Measurements from ENCODE around the gene IFIT1B.

IFIT1B gene

GRCh38 chr10:89355394-89355931, 22.4 kb upstream of the IFIT1B start:
- no peaks in the 10 kb centered on the region for H3K36me3 ChIP-seq (replicated peaks)
- no peaks in the 10 kb centered on the region for H3K9me3 ChIP-seq
- H3K27me3 ChIP-seq (ENCODE audit: low read depth), result no peaks in the 10 kb centered on the region
- no peak overlapping the region for H3K4me3 ChIP-seq
- no peak for DNase-seq (ENCODE audit: low spot score in 2 of 2)
- in situ Hi-C loops (cut with MboI; ENCODE audit: low sequenced_read_pairs), result loop anchor here (25.0 kb wide), 1 partner anchor 1693 kb away; the partner anchor contains the start of gene PAPSS2
- peaks cover 28% of the 10 kb centered on the region for H3K4me1 ChIP-seq

DNA sequence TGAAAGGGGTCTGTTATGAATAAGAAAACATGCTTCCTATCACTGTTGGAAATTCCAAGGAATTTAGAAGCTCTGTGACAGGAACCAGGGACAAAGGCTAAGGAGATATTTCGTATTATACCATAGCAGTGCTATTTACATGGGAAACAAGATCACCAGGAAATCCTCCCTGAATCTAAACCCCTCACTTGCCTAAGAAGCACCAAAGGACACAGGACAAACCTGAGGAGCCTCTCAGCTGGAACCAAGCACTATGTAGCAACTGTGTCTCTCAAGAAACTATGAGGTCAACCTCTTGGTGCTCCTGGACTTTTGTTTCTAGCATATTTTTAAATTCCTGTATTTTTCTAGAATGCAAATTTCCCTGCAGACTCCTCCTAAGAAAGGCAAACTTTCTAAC, 20.8 kb upstream of the IFIT1B start:
- Histone ChIP-seq H3K4me1 (peaks cover 14% of the 10 kb centered on the region), H3K36me3 (replicated peaks) (no peaks in the 10 kb centered on the region), H3K9me3 (no peaks in the 10 kb centered on the region; the same call in 1 of the 2 replicates), H3K4me3 (no peak overlapping the region), H3K27me3 (ENCODE audit: low read depth) (no peaks in the 10 kb centered on the region)
- in situ Hi-C loops (cut with MboI; ENCODE audit: low sequenced_read_pairs), result loop anchor here (25.0 kb wide), 1 partner anchor 1695 kb away; the partner anchor contains the start of gene PAPSS2
- no peak for DNase-seq (ENCODE audit: low spot score in 2 of 2)

- H3K9me3 ChIP-seq, result no peaks in the 10 kb centered on the region; the same call in 1 of the 2 replicates
- DNase-seq (ENCODE audit: low spot score in 2 of 2), result no peak
- in situ Hi-C loops (cut with MboI; ENCODE audit: low sequenced_read_pairs), result loop anchor here (25.0 kb wide), 1 partner anchor 1696 kb away; the partner anchor contains the start of gene PAPSS2
- no peaks in the 10 kb centered on the region for H3K36me3 ChIP-seq (replicated peaks)
- no peak overlapping the region for H3K4me3 ChIP-seq
- H3K27me3 ChIP-seq (ENCODE audit: low read depth), result no peaks in the 10 kb centered on the region
- peaks cover 11% of the 10 kb centered on the region for H3K4me1 ChIP-seq
Measured at GRCh38 chr10:89357975-89358374, 19.9 kb upstream of the IFIT1B start.

GRCh38 chr10:89360157-89360556, 17.7 kb upstream of the IFIT1B start:
- in situ Hi-C loops (cut with MboI; ENCODE audit: low sequenced_read_pairs), result loop anchor here (25.0 kb wide), 1 partner anchor 1698 kb away; the partner anchor contains the start of gene PAPSS2
- Histone ChIP-seq H3K27me3 (ENCODE audit: low read depth) (no peaks in the 10 kb centered on the region), H3K4me1 (peaks cover 16% of the 10 kb centered on the region), H3K36me3 (replicated peaks) (no peaks in the 10 kb centered on the region), H3K9me3 (no peaks in the 10 kb centered on the region; the same call in 1 of the 2 replicates), H3K4me3 (no peak overlapping the region)
- no peak for DNase-seq (ENCODE audit: low spot score in 2 of 2)

DNA sequence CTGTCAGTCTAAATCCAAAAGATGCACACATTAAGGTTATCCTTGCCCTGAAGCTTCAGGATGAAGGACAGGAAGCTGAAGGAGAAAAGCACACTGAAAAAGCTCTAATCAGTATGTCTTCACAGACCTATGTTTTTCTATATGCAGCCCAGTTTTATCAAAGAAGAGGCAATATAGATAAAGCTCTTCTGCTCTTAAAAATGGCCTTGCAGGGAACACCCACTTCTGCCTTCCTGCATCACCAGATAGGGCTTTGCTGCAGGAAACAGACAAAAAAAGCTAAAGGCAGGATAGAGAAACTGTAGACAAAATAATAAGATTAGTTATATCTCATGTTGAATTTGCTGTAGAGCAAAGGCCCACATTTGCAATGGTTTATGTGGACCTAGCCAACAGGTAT, 14.9 kb upstream of the IFIT1B start:
- Histone ChIP-seq H3K36me3 (replicated peaks) (no peaks in the 10 kb centered on the region), H3K27me3 (ENCODE audit: low read depth) (no peaks in the 10 kb centered on the region), H3K4me3 (no peak overlapping the region), H3K9me3 (no peaks in the 10 kb centered on the region; the same call in 1 of the 2 replicates), H3K4me1 (peaks cover 13% of the 10 kb centered on the region)
- DNase-seq (ENCODE audit: low spot score in 2 of 2), result no peak
- in situ Hi-C loops (cut with MboI; ENCODE audit: low sequenced_read_pairs), result loop anchor here (25.0 kb wide), 1 partner anchor 1701 kb away; the partner anchor contains the start of gene PAPSS2

- DNase-seq (ENCODE audit: low spot score in 2 of 2), result no peak
- in situ Hi-C loops (cut with MboI; ENCODE audit: low sequenced_read_pairs), result loop anchor here (25.0 kb wide), 1 partner anchor 1702 kb away; the partner anchor contains the start of gene PAPSS2
- H3K4me3 ChIP-seq, result no peak overlapping the region
- H3K36me3 ChIP-seq (replicated peaks), result no peaks in the 10 kb centered on the region
- H3K27me3 ChIP-seq (ENCODE audit: low read depth), result no peaks in the 10 kb centered on the region
- H3K9me3 ChIP-seq, result no peaks in the 10 kb centered on the region; the same call in 1 of the 2 replicates
- H3K4me1 ChIP-seq, result peaks cover 13% of the 10 kb centered on the region
Measured at GRCh38 chr10:89363729-89364442, 14.0 kb upstream of the IFIT1B start.

DNA sequence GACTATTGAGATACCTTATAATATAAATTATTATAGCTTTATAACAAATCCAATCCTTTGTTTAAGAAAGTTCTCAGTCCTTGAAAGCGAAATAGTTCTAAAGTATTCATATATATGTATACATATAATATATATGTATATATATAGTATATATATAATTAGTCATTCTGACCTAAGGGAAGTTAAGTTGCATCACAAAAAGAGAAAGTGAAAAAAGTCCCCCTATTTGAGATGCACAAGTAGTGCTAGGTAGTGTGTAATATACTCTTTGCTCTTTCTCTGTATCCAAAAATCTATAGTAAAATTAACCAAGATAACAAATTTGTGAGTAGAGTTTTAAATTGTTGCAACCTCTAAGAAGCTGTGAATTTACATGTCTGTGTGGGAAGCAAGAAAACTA, 13.3 kb upstream of the IFIT1B start:
- in situ Hi-C loops (cut with MboI; ENCODE audit: low sequenced_read_pairs), result loop anchor here (25.0 kb wide), 1 partner anchor 1702 kb away; the partner anchor contains the start of gene PAPSS2
- peaks cover 13% of the 10 kb centered on the region for H3K4me1 ChIP-seq

GRCh38 chr10:89367529-89367928, 10.3 kb upstream of the IFIT1B start:
- Histone ChIP-seq H3K4me1 (peaks cover 13% of the 10 kb centered on the region), H3K9me3 (no peaks in the 10 kb centered on the region), H3K4me3 (no peak overlapping the region), H3K27me3 (ENCODE audit: low read depth) (no peaks in the 10 kb centered on the region), H3K36me3 (replicated peaks) (no peaks in the 10 kb centered on the region)
- in situ Hi-C loops (cut with MboI; ENCODE audit: low sequenced_read_pairs), result loop anchor here (25.0 kb wide), 1 partner anchor 1705 kb away; the partner anchor contains the start of gene PAPSS2
- peak in 1 of 2 experiments; percentile 32 for DNase-seq (ENCODE audit: low spot score in 2 of 2)

More for the DNA sequence above, 13.3 kb upstream of the IFIT1B start:
- Histone ChIP-seq H3K36me3 (replicated peaks) (no peaks in the 10 kb centered on the region), H3K27me3 (ENCODE audit: low read depth) (no peaks in the 10 kb centered on the region), H3K4me3 (no peak overlapping the region), H3K9me3 (no peaks in the 10 kb centered on the region; the same call in 1 of the 2 replicates)
- DNase-seq (ENCODE audit: low spot score in 2 of 2), result no peak

GRCh38 chr10:89368129-89368528, 9.7 kb upstream of the IFIT1B start:
- no peak overlapping the region for H3K4me3 ChIP-seq

GRCh38 chr10:89369156-89370105, 8.4 kb upstream of the IFIT1B start:
- Histone ChIP-seq H3K4me3 (no peak overlapping the region), H3K36me3 (replicated peaks) (no peaks in the 10 kb centered on the region), H3K27me3 (ENCODE audit: low read depth) (no peaks in the 10 kb centered on the region), H3K4me1 (peaks cover 21% of the 10 kb centered on the region), H3K9me3 (no peaks in the 10 kb centered on the region)
- peak; percentile 32 to 41 for DNase-seq (ENCODE audit: low spot score in 2 of 2)
- in situ Hi-C loops (cut with MboI; ENCODE audit: low sequenced_read_pairs), result loop anchor here (25.0 kb wide), 1 partner anchor 1707 kb away; the partner anchor contains the start of gene PAPSS2

More at GRCh38 chr10:89368129-89368528, 9.7 kb upstream of the IFIT1B start:
- no peaks in the 10 kb centered on the region for H3K36me3 ChIP-seq (replicated peaks)
- no peak for DNase-seq (ENCODE audit: low spot score in 2 of 2)
- no peaks in the 10 kb centered on the region for H3K9me3 ChIP-seq
- in situ Hi-C loops (cut with MboI; ENCODE audit: low sequenced_read_pairs), result loop anchor here (25.0 kb wide), 1 partner anchor 1706 kb away; the partner anchor contains the start of gene PAPSS2
- H3K4me1 ChIP-seq, result peaks cover 13% of the 10 kb centered on the region
- no peaks in the 10 kb centered on the region for H3K27me3 ChIP-seq (ENCODE audit: low read depth)

- H3K27me3 ChIP-seq (ENCODE audit: low read depth), result no peaks in the 10 kb centered on the region
- H3K4me3 ChIP-seq, result no peak overlapping the region
- DNase-seq (ENCODE audit: low spot score in 2 of 2), result no peak
- H3K9me3 ChIP-seq, result no peaks in the 10 kb centered on the region
- H3K36me3 ChIP-seq (replicated peaks), result no peaks in the 10 kb centered on the region
- H3K4me1 ChIP-seq, result peaks cover 17% of the 10 kb centered on the region
- in situ Hi-C loops (cut with MboI; ENCODE audit: low sequenced_read_pairs), result loop anchor here (25.0 kb wide), 1 partner anchor 1709 kb away; the partner anchor contains the start of gene PAPSS2
Measured at GRCh38 chr10:89371079-89371478, 6.8 kb upstream of the IFIT1B start.

GRCh38 chr10:89371987-89372386, 5.9 kb upstream of the IFIT1B start:
- H3K36me3 ChIP-seq (replicated peaks), result no peaks in the 10 kb centered on the region
- in situ Hi-C loops (cut with MboI; ENCODE audit: low sequenced_read_pairs), result loop anchor here (25.0 kb wide), 1 partner anchor 1710 kb away; the partner anchor contains the start of gene PAPSS2
- DNase-seq (ENCODE audit: low spot score in 2 of 2), result no peak

More at GRCh38 chr10:89371987-89372386, 5.9 kb upstream of the IFIT1B start:
- no peaks in the 10 kb centered on the region for H3K27me3 ChIP-seq (ENCODE audit: low read depth)
- H3K4me1 ChIP-seq, result peaks cover 17% of the 10 kb centered on the region
- no peak overlapping the region for H3K4me3 ChIP-seq
- no peaks in the 10 kb centered on the region for H3K9me3 ChIP-seq
